SK-N-SH treated with all-trans-retinoic acid at 6 μM for 48 hours (cell line): ENCODE measurements around the gene GID8.
"Not testable (repeated sequence)": the region's sequence is repeated elsewhere in the genome, so short reads cannot be mapped to it uniquely, and the experiment has no call there.

Experiments used
- ATAC-seq: fragments of 200-7000 bp; cut with Tn5 transposase; 3 replicates; pipeline ENCODE4 v1.9.1; 2020; ENCODE audit warnings: mild to moderate bottlenecking, moderate library complexity
- ARNTL ChIP-seq: fragments of 450-650 bp; formaldehyde crosslinking; IDR thresholded peaks from 2 replicates; pipeline ENCODE4 v1.5.0; 2020; ENCODE audit warnings: low read depth, mild to moderate bottlenecking, moderate library complexity, borderline replicate concordance
- CSRNP3 ChIP-seq: fragments of 250-450 bp; sonication (Bioruptor Pico); IDR thresholded peaks from 2 replicates; pipeline ENCODE4 v1.5.1; 2021; ENCODE audit warnings: mild to moderate bottlenecking, moderate library complexity
- ISL1 ChIP-seq: fragments of 250-450 bp; sonication (Bioruptor Pico); IDR thresholded peaks from 2 replicates; pipeline ENCODE4 v2.1.2; 2022; ENCODE audit warnings: mild to moderate bottlenecking, moderate library complexity
- PPARA ChIP-seq: fragments of 250-450 bp; sonication (Bioruptor Pico); IDR thresholded peaks from 2 replicates; pipeline ENCODE4 v1.5.0; 2020; ENCODE audit warnings: mild to moderate bottlenecking, borderline replicate concordance
- RARB ChIP-seq: fragments of 250-450 bp; sonication (Bioruptor Pico); IDR thresholded peaks from 2 replicates; pipeline ENCODE4 v1.8.0; 2021; ENCODE audit warnings: mild to moderate bottlenecking, moderate library complexity
- SNAI2 ChIP-seq: fragments of 250-450 bp; sonication (Bioruptor Pico); IDR thresholded peaks from 2 replicates; pipeline ENCODE4 v1.5.0; 2020; ENCODE audit warnings: mild to moderate bottlenecking, moderate library complexity
- TCF4 ChIP-seq: fragments of 250-450 bp; sonication (Bioruptor Pico); IDR thresholded peaks from 2 replicates; pipeline ENCODE4 v1.8.0; 2021; ENCODE audit warnings: mild to moderate bottlenecking, moderate library complexity, borderline replicate concordance
- TSHZ2 ChIP-seq: fragments of 250-450 bp; sonication (Bioruptor Pico); IDR thresholded peaks from 2 replicates; pipeline ENCODE4 v1.5.0; 2020; ENCODE audit warnings: mild to moderate bottlenecking, moderate library complexity
- ZC3H10 ChIP-seq: fragments of 250-450 bp; sonication (Bioruptor Pico); IDR thresholded peaks from 2 replicates; pipeline ENCODE4 v1.5.1; 2021; ENCODE audit warnings: mild to moderate bottlenecking, moderate library complexity
- ZFP3 ChIP-seq: fragments of 250-450 bp; sonication (Bioruptor Pico); IDR thresholded peaks from 2 replicates; pipeline ENCODE4 v1.5.0; 2020; ENCODE audit warnings: mild to moderate bottlenecking, moderate library complexity
- ZNF565 ChIP-seq: fragments of 450-650 bp; formaldehyde crosslinking; conservative IDR thresholded peaks from 2 replicates; pipeline ENCODE4 v1.5.0; 2020; ENCODE audit warnings: low read depth, mild to moderate bottlenecking, moderate library complexity
- ZNF70 ChIP-seq: fragments of 450-650 bp; formaldehyde crosslinking; IDR thresholded peaks from 2 replicates; pipeline ENCODE4 v1.5.0; 2020; ENCODE audit warnings: mild to moderate bottlenecking, moderate library complexity
- ZNF8 ChIP-seq: fragments of 450-650 bp; formaldehyde crosslinking; IDR thresholded peaks from 2 replicates; pipeline ENCODE4 v1.5.0; 2020; ENCODE audit warnings: mild to moderate bottlenecking, moderate library complexity
- TF ChIP-seq, protein P1 (sequence below): fragments of 250-450 bp; sonication (Bioruptor Pico); IDR thresholded peaks from 2 replicates; pipeline ENCODE4 v1.5.1; 2020; ENCODE audit warnings: low read depth, mild to moderate bottlenecking, moderate library complexity
- TF ChIP-seq, protein P2 (sequence below): fragments of 250-450 bp; sonication (Bioruptor Pico); IDR thresholded peaks from 2 replicates; pipeline ENCODE4 v1.8.0; 2021; ENCODE audit warnings: low read depth, mild to moderate bottlenecking, moderate library complexity, borderline replicate concordance

GID8 gene

GRCh38 chr20:62959101-62959971 lies 21.4 kb downstream of the GID8 start:
- ATAC-seq, result no peak
- TF ChIP-seq, protein P1, sequence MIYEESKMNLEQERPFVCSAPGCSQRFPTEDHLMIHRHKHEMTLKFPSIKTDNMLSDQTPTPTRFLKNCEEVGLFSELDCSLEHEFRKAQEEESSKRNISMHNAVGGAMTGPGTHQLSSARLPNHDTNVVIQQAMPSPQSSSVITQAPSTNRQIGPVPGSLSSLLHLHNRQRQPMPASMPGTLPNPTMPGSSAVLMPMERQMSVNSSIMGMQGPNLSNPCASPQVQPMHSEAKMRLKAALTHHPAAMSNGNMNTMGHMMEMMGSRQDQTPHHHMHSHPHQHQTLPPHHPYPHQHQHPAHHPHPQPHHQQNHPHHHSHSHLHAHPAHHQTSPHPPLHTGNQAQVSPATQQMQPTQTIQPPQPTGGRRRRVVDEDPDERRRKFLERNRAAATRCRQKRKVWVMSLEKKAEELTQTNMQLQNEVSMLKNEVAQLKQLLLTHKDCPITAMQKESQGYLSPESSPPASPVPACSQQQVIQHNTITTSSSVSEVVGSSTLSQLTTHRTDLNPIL, result no peak
- TF ChIP-seq ZFP3, result no peak
- TF ChIP-seq PPARA, result no peak

GRCh38 chr20:62959998-62960436 lies 22.1 kb downstream of the GID8 start:
- no peak for ATAC-seq
- TF ChIP-seq, protein P2, sequence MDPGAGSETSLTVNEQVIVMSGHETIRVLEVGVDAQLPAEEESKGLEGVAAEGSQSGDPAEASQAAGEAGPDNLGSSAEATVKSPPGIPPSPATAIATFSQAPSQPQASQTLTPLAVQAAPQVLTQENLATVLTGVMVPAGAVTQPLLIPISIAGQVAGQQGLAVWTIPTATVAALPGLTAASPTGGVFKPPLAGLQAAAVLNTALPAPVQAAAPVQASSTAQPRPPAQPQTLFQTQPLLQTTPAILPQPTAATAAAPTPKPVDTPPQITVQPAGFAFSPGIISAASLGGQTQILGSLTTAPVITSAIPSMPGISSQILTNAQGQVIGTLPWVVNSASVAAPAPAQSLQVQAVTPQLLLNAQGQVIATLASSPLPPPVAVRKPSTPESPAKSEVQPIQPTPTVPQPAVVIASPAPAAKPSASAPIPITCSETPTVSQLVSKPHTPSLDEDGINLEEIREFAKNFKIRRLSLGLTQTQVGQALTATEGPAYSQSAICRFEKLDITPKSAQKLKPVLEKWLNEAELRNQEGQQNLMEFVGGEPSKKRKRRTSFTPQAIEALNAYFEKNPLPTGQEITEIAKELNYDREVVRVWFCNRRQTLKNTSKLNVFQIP (CRISPR knock-in tag), result no peak
- no peak for TF ChIP-seq RARB
- TF ChIP-seq, protein P1, result no peak
- no peak for TF ChIP-seq ZNF565 (CRISPR knock-in tag)
- TF ChIP-seq ARNTL (CRISPR knock-in tag), result no peak
- no peak for TF ChIP-seq ZNF8 (CRISPR knock-in tag)
- no peak for TF ChIP-seq CSRNP3 (CRISPR knock-in tag)
- TF ChIP-seq ZFP3, result no peak
- TF ChIP-seq SNAI2 (CRISPR knock-in tag), result no peak
- TF ChIP-seq TCF4 (CRISPR knock-in tag), result no peak
- TF ChIP-seq ZC3H10 (CRISPR knock-in tag), result no peak
- no peak for TF ChIP-seq TSHZ2 (CRISPR knock-in tag)
- no peak for TF ChIP-seq PPARA
- no peak for TF ChIP-seq ZNF70 (CRISPR knock-in tag)
- TF ChIP-seq, all 23 proteins: peak for 0

- ATAC-seq, result not testable (repeated sequence)
These were observed 22.7 kb downstream of the GID8 start for GRCh38 chr20:62960446-62961309.

DNA sequence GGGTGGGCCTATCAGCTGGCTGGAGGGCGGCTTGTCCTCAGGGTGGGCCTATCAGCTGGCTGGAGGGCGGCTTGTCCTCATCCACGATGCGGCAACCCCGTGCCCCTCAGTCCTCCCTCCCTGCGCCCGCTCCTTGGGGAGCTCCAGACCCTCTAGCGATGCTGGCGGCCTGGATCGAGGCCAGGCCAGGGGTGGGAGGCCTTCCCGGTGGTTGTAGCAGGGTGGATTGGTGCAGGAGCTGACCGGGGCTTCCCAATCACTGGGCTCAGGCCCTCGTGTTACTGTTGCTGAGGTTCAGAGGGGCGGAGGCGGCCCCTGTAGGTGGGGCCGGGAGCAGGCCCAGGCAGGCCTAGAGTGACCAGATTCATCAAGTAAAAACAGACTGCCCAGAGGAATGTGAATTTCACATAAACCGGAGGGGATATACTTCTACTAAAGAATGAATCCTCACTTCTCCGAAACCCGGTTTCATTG lies 23.4 kb downstream of the GID8 start:
- no peak for ATAC-seq
- TF ChIP-seq ISL1 (CRISPR knock-in tag) (no peak), ZNF8 (CRISPR knock-in tag) (no peak), RARB (no peak)
